AG20443 (cell line): ENCODE data around the gene ADH1A.
"Not testable (repeated sequence)": the region's sequence is repeated elsewhere in the genome, so short reads cannot be mapped to it uniquely, and the experiment has no call there.

ENCODE experiments used
- DNase-seq: peaks from one replicate; pipeline ENCODE4 v3.0.0; 2012; ENCODE audit warnings: low spot score, mixed read lengths

Gene ADH1A

GRCh38 chr4:99290848-99291786, at the start of gene ADH1A:
Gene ADH1A (minus strand): TSS chr4:99290985. CDS start chr4:99290914, 71 bp downstream.
- DNase-seq: no peak

- DNase-seq: no peak
Measured at GRCh38 chr4:99339172-99339571, 48.4 kb upstream of the ADH1A start.

GRCh38 chr4:99336553-99336952, 45.8 kb upstream of the ADH1A start:
- no peak for DNase-seq

- no peak for DNase-seq
Measured at GRCh38 chr4:99334880-99335279, 44.1 kb upstream of the ADH1A start.

GRCh38 chr4:99330648-99331047, 39.9 kb upstream of the ADH1A start:
- DNase-seq: no peak

GRCh38 chr4:99329876-99330275, 39.1 kb upstream of the ADH1A start:
- no peak for DNase-seq

- peak; percentile 87 for DNase-seq
Measured at GRCh38 chr4:99324979-99325378, 34.2 kb upstream of the ADH1A start.

GRCh38 chr4:99324361-99324760, 33.6 kb upstream of the ADH1A start:
- no peak for DNase-seq

GRCh38 chr4:99323756-99324155, 33.0 kb upstream of the ADH1A start:
- peak; percentile 48 for DNase-seq

- no peak for DNase-seq
Measured at GRCh38 chr4:99321241-99322191, 30.7 kb upstream of the ADH1A start, which contains the start of gene ADH1B. Gene ADH1B (minus strand): TSS chr4:99321401. CDS start chr4:99321331, 70 bp downstream.

GRCh38 chr4:99317811-99318210, 27.0 kb upstream of the ADH1A start:
- not testable (repeated sequence) for DNase-seq

GRCh38 chr4:99317354-99317753, 26.6 kb upstream of the ADH1A start:
- DNase-seq: no peak

GRCh38 chr4:99315839-99316238, 25.1 kb upstream of the ADH1A start:
- no peak for DNase-seq

GRCh38 chr4:99314211-99314610, 23.4 kb upstream of the ADH1A start:
- DNase-seq: no peak

- DNase-seq: no peak
Measured at GRCh38 chr4:99310389-99310788, 19.6 kb upstream of the ADH1A start.

GRCh38 chr4:99305638-99306400, 15.0 kb upstream of the ADH1A start:
- no peak for DNase-seq

GRCh38 chr4:99301376-99302164, 10.8 kb upstream of the ADH1A start:
- DNase-seq: peak; percentile 11

GRCh38 chr4:99300934-99301333, 10.1 kb upstream of the ADH1A start:
- peak; percentile 86 for DNase-seq

GRCh38 chr4:99293357-99293756, 2.6 kb upstream of the ADH1A start:
- no peak for DNase-seq

- DNase-seq: no peak
Measured at GRCh38 chr4:99285387-99285786, 5.4 kb downstream of the ADH1A start.

GRCh38 chr4:99282731-99283130, 8.1 kb downstream of the ADH1A start:
- DNase-seq: no peak
